ENCODE results near the gene TESK2.
A peak's percentile ranks its signal among the peaks of the same experiment; 100 is the strongest.

Gene TESK2

DNA sequence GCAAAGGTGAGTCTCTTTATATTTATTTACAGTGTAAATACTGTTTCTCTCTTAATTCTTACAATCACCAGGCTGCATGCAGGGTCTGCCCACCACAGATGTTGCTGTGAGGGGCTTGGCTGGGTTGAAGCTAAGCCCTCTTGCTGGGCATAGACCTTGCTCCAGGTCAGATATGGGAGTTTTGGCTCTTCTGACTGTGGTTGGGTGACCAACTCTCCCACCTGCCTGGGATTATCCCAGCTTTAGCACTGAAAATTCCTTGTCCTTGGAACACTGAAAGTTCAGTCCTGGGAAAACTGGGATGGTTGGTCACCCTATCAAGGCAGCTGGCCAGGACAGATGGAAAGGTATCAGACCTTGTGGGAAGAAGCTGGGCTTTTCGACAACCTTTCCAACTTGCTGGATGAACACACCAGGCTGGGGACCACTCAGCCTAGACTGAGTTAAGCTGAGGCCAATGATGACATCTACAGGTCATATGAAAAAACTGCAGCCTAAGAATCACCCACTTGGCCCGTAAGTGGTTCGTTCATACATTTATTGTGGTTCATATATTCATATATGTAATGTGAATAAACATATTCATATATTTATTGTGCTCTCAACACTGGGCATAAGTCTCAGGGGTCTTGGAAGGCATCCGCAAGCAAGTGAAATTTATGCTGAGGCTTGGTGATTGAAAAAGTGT lies 190.8 kb downstream of the TESK2 start:
- TF ChIP-seq, protein P1, sequence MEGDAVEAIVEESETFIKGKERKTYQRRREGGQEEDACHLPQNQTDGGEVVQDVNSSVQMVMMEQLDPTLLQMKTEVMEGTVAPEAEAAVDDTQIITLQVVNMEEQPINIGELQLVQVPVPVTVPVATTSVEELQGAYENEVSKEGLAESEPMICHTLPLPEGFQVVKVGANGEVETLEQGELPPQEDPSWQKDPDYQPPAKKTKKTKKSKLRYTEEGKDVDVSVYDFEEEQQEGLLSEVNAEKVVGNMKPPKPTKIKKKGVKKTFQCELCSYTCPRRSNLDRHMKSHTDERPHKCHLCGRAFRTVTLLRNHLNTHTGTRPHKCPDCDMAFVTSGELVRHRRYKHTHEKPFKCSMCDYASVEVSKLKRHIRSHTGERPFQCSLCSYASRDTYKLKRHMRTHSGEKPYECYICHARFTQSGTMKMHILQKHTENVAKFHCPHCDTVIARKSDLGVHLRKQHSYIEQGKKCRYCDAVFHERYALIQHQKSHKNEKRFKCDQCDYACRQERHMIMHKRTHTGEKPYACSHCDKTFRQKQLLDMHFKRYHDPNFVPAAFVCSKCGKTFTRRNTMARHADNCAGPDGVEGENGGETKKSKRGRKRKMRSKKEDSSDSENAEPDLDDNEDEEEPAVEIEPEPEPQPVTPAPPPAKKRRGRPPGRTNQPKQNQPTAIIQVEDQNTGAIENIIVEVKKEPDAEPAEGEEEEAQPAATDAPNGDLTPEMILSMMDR (IDR thresholded peaks at IDR 0.05; ENCODE audit: low read length, missing control alignments): peak; percentile 85
- DNase-seq (ENCODE audit: low read depth): peak; percentile 91
- no peak overlapping the region for H3K4me3 ChIP-seq (replicated peaks; ENCODE audit: low read depth, low read length)

DNA sequence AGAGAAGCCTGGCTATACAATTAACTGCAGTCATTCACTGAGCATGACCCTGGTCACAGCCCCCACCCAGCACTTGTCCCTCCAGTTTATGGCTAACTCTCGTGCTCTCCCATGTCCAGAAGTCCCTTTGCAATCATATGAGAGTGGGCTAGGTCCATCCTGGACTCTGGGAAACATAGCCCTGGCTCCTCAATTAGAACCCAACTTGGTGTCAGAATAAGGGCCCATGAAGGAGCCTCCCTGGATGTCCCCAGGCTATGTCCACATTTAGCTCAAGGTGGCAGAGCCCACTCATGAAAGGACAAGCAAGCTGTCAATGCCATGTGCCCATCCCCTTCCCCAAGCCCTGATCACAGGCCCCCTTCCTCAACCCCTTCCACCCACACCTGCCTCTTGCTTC lies 191.7 kb downstream of the TESK2 start:
- H3K4me3 ChIP-seq (replicated peaks; ENCODE audit: low read depth, low read length): no peak overlapping the region
- TF ChIP-seq, protein P1 (IDR thresholded peaks at IDR 0.05; ENCODE audit: low read length, missing control alignments): no peak
- no peak for DNase-seq (ENCODE audit: low read depth)

DNA sequence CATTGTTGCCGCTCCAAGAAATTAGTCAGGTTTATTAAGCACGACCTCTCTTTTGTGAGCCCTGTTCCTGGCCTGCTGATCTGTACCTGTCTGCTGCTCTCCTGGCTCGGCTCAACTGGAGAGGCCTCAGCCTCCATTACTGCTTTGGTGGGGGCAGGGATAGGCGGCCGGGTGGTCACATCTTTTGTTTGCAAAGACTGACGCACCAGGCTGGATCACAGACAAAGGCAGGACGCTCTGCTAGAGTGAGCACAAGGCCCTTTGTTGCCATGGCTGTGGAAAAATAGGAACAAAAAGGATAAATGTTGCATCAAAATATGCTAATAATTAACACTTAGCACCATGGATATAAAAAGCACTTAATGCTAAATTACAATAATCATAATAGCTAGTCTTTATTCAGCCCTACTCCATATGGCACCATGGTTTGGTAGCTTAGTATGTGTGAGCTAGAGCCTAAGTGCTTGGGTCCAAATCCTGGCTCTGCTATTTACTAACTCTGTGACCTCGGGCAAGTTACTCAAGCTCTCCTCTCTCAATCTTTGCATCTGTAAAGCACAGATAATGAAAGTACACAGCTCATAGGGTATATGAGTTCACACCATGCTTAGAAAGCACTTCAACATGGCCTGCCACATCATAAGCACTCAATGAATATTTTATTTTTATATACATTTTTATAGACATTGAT lies 193.2 kb downstream of the TESK2 start:
- no peak overlapping the region for H3K4me3 ChIP-seq (replicated peaks; ENCODE audit: low read depth, low read length)
- no peak for DNase-seq (ENCODE audit: low read depth)
- TF ChIP-seq, protein P1 (IDR thresholded peaks at IDR 0.05; ENCODE audit: low read length, missing control alignments): no peak

Measured in fibroblast of pulmonary artery (primary cell).